ENCODE measurements around the gene RALGPS2. TPM values are rescaled to one million over a fixed set of nuclear protein-coding genes. Genes with fewer than 3 reads are reported as not detected.

Gene RALGPS2
- total and polyA plus RNA-seq, 9 of the 15 experiments (the other 6 are each of a cell fraction or from before 2014, with no cell fraction given): 0.28 to 6.5 (median 2.6) TPM

DNA sequence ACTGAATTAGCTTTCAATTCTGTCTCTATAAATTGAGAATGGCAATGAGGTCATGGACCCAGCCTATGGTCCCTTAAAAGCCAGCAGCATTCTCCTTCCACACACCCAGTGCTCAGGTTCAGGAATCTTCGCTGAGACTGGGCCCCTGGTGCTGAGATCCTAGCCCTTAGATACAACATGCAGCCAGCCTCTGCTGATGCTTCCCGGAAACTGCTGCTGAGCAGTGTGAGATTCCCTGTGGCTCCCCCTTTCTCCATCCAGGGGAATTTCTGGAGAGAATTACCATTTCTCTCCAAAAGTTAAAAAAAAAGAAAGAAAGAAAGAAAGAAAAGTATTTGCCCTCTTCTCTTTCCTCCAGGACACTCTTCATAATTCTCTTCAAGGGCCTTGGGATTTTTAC lies 31.7 kb upstream of the RALGPS2 start:
- DNase-seq (ENCODE audit: extremely low read depth in 1 of 4, low spot score in 3 of 4): no peak
- no peak for ATAC-seq
- no TSS peak for BruUV-seq (replicated peaks)
- H4K20me1 ChIP-seq (replicated peaks; ENCODE audit: control insufficient read depth, insufficient read depth, low read length): no peaks in the 10 kb centered on the region
- H3K79me2 ChIP-seq (ENCODE audit: control insufficient read depth, insufficient read depth, low read length): no peaks in the 10 kb centered on the region
- intact Hi-C loops (cut with micrococcal nuclease): no loop called here
- no peak overlapping the region for H3K27ac ChIP-seq (ENCODE audit: extremely low read depth, low read depth, low read length)
- no peaks in the 10 kb centered on the region; a peak in 1 of 5 replicates for H3K27me3 ChIP-seq (ENCODE audit: control insufficient read depth in 2 of 2, insufficient read depth in 2 of 2, low read length in 2 of 2)
- no peak overlapping the region for H3K4me3 ChIP-seq
- no peak overlapping the region for H3K9ac ChIP-seq (ENCODE audit: insufficient read depth in 1 of 2, low read depth in 2 of 2, low read length in 2 of 2)
- WGBS (ENCODE audit: insufficient coverage, low coverage, missing lambda C conversion rate): 2% methylated on average over 2 of the region's 2 CpGs
- H3K4me1 ChIP-seq (replicated peaks in 1 of 2; ENCODE audit: control insufficient read depth in 2 of 2, insufficient read depth in 2 of 2, low read length in 2 of 2): no peaks in the 10 kb centered on the region
- H3K4me2 ChIP-seq (ENCODE audit: insufficient read depth, low read length): no peak overlapping the region
- FAIRE-seq: no peak
- no peaks in the 10 kb centered on the region for H3K36me3 ChIP-seq (ENCODE audit: control insufficient read depth, insufficient read depth, low read length)
- ChIA-PET CTCF (ENCODE audit: low intra/inter-chr PET ratio) (no interaction called here), POLR2A (no interaction called here)
- in situ Hi-C loops (cut with MboI): no loop called here
- no peaks in the 10 kb centered on the region for H3K9me1 ChIP-seq (ENCODE audit: control insufficient read depth, insufficient read depth, low read length)
- H2AFZ ChIP-seq (ENCODE audit: low read depth, low read length): no peak overlapping the region
- H3K9me3 ChIP-seq (replicated peaks; ENCODE audit: control insufficient read depth, insufficient read depth, low read depth, low read length): no peaks in the 10 kb centered on the region; the same call in 1 of the 2 replicates
- TF ChIP-seq KAT8 (IDR thresholded peaks at IDR 0.05; ENCODE audit: low read depth): no peak
- TF ChIP-seq TEAD1 (CRISPR knock-in tag; IDR thresholded peaks at IDR 0.05): no peak
- TF ChIP-seq, protein P1, sequence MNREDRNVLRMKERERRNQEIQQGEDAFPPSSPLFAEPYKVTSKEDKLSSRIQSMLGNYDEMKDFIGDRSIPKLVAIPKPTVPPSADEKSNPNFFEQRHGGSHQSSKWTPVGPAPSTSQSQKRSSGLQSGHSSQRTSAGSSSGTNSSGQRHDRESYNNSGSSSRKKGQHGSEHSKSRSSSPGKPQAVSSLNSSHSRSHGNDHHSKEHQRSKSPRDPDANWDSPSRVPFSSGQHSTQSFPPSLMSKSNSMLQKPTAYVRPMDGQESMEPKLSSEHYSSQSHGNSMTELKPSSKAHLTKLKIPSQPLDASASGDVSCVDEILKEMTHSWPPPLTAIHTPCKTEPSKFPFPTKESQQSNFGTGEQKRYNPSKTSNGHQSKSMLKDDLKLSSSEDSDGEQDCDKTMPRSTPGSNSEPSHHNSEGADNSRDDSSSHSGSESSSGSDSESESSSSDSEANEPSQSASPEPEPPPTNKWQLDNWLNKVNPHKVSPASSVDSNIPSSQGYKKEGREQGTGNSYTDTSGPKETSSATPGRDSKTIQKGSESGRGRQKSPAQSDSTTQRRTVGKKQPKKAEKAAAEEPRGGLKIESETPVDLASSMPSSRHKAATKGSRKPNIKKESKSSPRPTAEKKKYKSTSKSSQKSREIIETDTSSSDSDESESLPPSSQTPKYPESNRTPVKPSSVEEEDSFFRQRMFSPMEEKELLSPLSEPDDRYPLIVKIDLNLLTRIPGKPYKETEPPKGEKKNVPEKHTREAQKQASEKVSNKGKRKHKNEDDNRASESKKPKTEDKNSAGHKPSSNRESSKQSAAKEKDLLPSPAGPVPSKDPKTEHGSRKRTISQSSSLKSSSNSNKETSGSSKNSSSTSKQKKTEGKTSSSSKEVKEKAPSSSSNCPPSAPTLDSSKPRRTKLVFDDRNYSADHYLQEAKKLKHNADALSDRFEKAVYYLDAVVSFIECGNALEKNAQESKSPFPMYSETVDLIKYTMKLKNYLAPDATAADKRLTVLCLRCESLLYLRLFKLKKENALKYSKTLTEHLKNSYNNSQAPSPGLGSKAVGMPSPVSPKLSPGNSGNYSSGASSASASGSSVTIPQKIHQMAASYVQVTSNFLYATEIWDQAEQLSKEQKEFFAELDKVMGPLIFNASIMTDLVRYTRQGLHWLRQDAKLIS (CRISPR knock-in tag; IDR thresholded peaks at IDR 0.05): no peak
- no peak for TF ChIP-seq NFXL1 (CRISPR knock-in tag; IDR thresholded peaks at IDR 0.05)
- TF ChIP-seq TCF7L2 (IDR thresholded peaks at IDR 0.05; ENCODE audit: low read depth, low read length): no peak
- TF ChIP-seq NCOA6 (IDR thresholded peaks at IDR 0.05): no peak
- TF ChIP-seq ATF7 (IDR thresholded peaks at IDR 0.05): no peak
- TF ChIP-seq YBX1 (IDR thresholded peaks at IDR 0.05): no peak
- TF ChIP-seq FOS (IDR thresholded peaks at IDR 0.05; ENCODE audit: extremely low read depth, insufficient read length): no peak
- TF ChIP-seq CBX8 (IDR thresholded peaks at IDR 0.05; ENCODE audit: borderline replicate concordance, extremely low read depth, low read depth, low read length, poor library complexity, severe bottlenecking): no peak
- TF ChIP-seq PCBP2 (IDR thresholded peaks at IDR 0.05; ENCODE audit: low read depth, low read length, poor library complexity, severe bottlenecking): no peak
- TF ChIP-seq ZFP1 (CRISPR knock-in tag; IDR thresholded peaks at IDR 0.05): no peak
- TF ChIP-seq ZNF175 (CRISPR knock-in tag; IDR thresholded peaks at IDR 0.05; ENCODE audit: low read depth): no peak
- TF ChIP-seq GTF2E2 (tag; IDR thresholded peaks at IDR 0.05): no peak
- no peak for TF ChIP-seq ZFPM2 (CRISPR knock-in tag; IDR thresholded peaks at IDR 0.05)
- no peak for TF ChIP-seq NONO (IDR thresholded peaks at IDR 0.05; ENCODE audit: low read depth in 2 of 2, low read length in 1 of 2)
- TF ChIP-seq ZBTB11 (CRISPR knock-in tag; IDR thresholded peaks at IDR 0.05): no peak
